Uterus (tissue), 4 donors: ENCODE results near the gene LARP1. TPM values are rescaled to one million over a fixed set of nuclear protein-coding genes. Genes with fewer than 3 reads are reported as not detected.

ENCODE experiments used
- DNase-seq, 2 donors: peaks; one replicate each; pipeline ENCODE4 v3.0.0-alpha.2; 2019 to 2020
- H3K27ac ChIP-seq, 2 donors: fragments of 200-600 bp; sonication (generic); 1 replicate in 1 of 2; 2 replicates in 1 of 2; pipeline ENCODE4 v1.5.1; 2016 to 2018
- H3K27me3 ChIP-seq, 2 donors: fragments of 200-600 bp; sonication (generic); one replicate each; pipeline ENCODE4 v1.5.1; 2018 to 2019; ENCODE audit warnings: control low read depth in 1 of 2
- H3K36me3 ChIP-seq, 2 donors: fragments of 200-600 bp; sonication (generic); one replicate each; pipeline ENCODE4 v1.5.1; 2019; ENCODE audit warnings: control low read depth in 1 of 2
- H3K4me1 ChIP-seq, 2 donors: fragments of 200-600 bp; sonication (generic); one replicate each; pipeline ENCODE4 v1.5.1; 2018 to 2019; ENCODE audit warnings: control low read depth in 1 of 2
- H3K4me3 ChIP-seq, 2 donors: fragments of 200-600 bp; sonication (generic); 1 replicate in 1 of 2; 2 replicates in 1 of 2; pipeline ENCODE4 v1.5.1; 2018 to 2019; ENCODE audit warnings: mild to moderate bottlenecking in 1 of 2
- H3K9me3 ChIP-seq, 2 donors: fragments of 200-600 bp; sonication (generic); one replicate each; pipeline ENCODE4 v1.5.1; 2019; ENCODE audit warnings: control low read depth in 1 of 2
- CTCF ChIP-seq, 4 experiments: fragments of 200-600 bp in 2 of 4; fragments of 450-650 bp in 2 of 4; sonication (generic) in 2 of 4; IDR thresholded peaks; one replicate each; pipeline ENCODE4 v1.5.1; 2016 to 2019; ENCODE audit warnings: antibody characterized with exemption in 4 of 4, mild to moderate bottlenecking in 2 of 4, moderate library complexity in 1 of 4
- POLR2A ChIP-seq, 2 donors: fragments of 450-650 bp; IDR thresholded peaks; one replicate each; pipeline ENCODE4 v1.6.1; 2016; ENCODE audit warnings: antibody characterized with exemption in 2 of 2, mild to moderate bottlenecking in 1 of 2, moderate library complexity in 1 of 2
- intact Hi-C: fragments of 100-400 bp; cut with DNase I; formaldehyde crosslinking; loops from one replicate; pipeline ENCODE4 v1.15.1; 2023; ENCODE audit warnings: low total_unique reads
- total RNA-seq, 4 donors: library from RNA; depleted of rRNA in 3 of 4; stranded (reverse); fragments of >200 nt in 3 of 4; gene quantifications; one replicate each; pipeline versions ENCODE4 v1.1.0 to v1.2.4, GENCODE V29; 2014 to 2023
- donor health status: DM: yes; HTN: yes; CAD: no.

The LARP1 gene
- total RNA-seq, 4 donors from 2014 or later: 33.3 to 202 (median 47.1) TPM

DNA sequence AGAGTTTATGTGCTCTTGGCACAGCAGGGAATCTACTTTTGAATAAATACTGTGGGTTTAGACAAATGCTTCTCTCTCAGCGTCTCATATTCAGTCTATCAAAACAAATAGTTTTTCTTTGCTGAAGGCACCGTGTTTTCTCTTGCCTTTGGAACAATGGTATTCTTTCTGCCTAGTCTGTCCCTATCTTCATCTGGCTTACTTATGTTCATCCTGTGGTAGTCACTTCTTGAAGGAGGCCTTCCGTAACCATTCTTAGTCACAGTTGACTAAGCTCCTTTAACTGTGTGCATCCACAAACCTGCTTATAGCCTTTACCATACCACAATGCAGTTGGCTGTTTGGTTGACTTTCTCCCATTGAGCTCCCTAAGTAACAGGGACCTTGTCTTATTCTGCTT is 45.9 kb downstream of the LARP1 start:
- no peak for DNase-seq
- Histone ChIP-seq H3K4me1 (no peaks in the 10 kb centered on the region), H3K27ac (no peak overlapping the region), H3K36me3 (no peaks in the 10 kb centered on the region), H3K27me3 (no peaks in the 10 kb centered on the region), H3K9me3 (no peaks in the 10 kb centered on the region), H3K4me3 (no peak overlapping the region)
- intact Hi-C loops: no loop called here
- TF ChIP-seq CTCF (IDR thresholded peaks at IDR 0.05): no peak
- no peak for TF ChIP-seq POLR2A (IDR thresholded peaks at IDR 0.05)

GRCh38 chr5:154802050-154802449 is 46.9 kb downstream of the LARP1 start:
- no peaks in the 10 kb centered on the region for H3K9me3 ChIP-seq
- DNase-seq: no peak
- no peak for TF ChIP-seq CTCF (IDR thresholded peaks at IDR 0.05)
- no peaks in the 10 kb centered on the region for H3K4me1 ChIP-seq
- H3K36me3 ChIP-seq: no peaks in the 10 kb centered on the region
- no peak overlapping the region for H3K4me3 ChIP-seq
- H3K27me3 ChIP-seq: no peaks in the 10 kb centered on the region
- H3K27ac ChIP-seq: no peak overlapping the region
- intact Hi-C loops: no loop called here

DNA sequence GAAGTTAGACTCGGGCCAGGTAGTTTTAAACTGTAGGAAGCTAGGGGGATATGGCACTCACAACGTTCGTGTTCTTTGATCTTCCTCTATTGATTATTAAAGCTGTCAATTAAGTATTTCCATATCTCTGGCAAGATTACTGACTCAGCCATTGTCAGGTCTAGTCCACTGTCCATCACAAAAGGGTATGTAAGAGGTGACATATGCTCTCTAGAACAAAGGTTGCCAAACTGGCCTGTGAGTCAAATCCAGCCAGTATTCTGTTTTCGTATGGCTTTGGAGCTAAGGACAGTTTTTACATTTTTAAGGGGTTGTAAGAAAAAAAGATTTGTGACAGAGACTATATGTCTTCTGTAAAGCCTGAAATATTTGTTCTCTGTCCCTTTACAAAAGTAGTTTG is 51.0 kb downstream of the LARP1 start:
- Histone ChIP-seq H3K4me1 (no peaks in the 10 kb centered on the region), H3K27me3 (no peaks in the 10 kb centered on the region), H3K4me3 (no peak overlapping the region), H3K9me3 (no peaks in the 10 kb centered on the region), H3K36me3 (no peaks in the 10 kb centered on the region), H3K27ac (no peak overlapping the region)
- TF ChIP-seq POLR2A (IDR thresholded peaks at IDR 0.05) (no peak), CTCF (IDR thresholded peaks at IDR 0.05) (no peak)
- DNase-seq: no peak
- intact Hi-C loops: no loop called here

- intact Hi-C loops: loop anchor here (5.0 kb wide), 1 partner anchor 164 kb away; no protein-coding TSS in a partner anchor
- Histone ChIP-seq H3K4me1 (no peaks in the 10 kb centered on the region), H3K4me3 (no peak overlapping the region), H3K27me3 (no peaks in the 10 kb centered on the region), H3K9me3 (no peaks in the 10 kb centered on the region), H3K27ac (no peak overlapping the region), H3K36me3 (no peaks in the 10 kb centered on the region)
- no peak for DNase-seq
- TF ChIP-seq POLR2A (IDR thresholded peaks at IDR 0.05): no peak
Measured at GRCh38 chr5:154811239-154811638, 56.1 kb downstream of the LARP1 start.

DNA sequence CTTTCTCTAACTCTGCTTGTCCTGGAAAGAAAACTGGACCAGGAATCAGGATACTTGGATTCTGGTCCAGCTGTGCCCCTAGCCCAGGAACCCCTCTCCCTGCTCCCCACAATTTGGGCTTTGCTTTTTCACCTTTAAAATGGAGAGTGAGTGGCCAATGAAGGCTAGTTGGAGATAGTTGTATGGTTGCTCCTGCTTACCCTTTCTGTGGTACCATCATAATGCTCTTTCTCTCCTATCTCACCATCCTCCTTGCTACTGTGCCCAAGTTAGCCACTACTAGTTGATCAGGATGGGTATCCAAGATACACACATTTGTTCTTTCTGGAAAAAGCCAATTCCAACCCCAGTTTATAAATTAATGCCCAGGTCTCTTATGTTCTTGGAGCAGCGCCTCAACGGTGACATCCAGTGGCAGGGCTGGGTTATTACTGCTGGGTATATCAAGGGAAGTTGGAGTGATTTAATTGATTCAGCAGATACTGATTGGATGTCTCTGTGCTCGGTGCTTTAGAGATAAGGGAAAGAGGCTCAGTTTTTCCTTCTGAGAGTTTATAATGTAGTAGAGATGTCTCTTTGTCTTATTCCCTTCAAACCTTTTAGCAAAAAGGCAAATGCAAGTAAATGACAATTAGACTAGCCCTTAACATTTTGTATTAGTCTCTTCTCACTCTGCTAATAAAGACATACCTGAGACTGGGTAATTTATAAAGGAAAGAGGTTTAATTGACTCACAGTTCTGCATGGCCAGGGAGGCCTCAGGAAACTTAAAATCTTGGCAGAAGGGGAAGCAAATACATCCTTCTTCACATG is 56.7 kb downstream of the LARP1 start:
- Histone ChIP-seq H3K9me3 (no peaks in the 10 kb centered on the region), H3K4me3 (no peak overlapping the region), H3K4me1 (no peaks in the 10 kb centered on the region), H3K27ac (no peak overlapping the region), H3K27me3 (no peaks in the 10 kb centered on the region), H3K36me3 (no peaks in the 10 kb centered on the region)
- no peak for TF ChIP-seq POLR2A (IDR thresholded peaks at IDR 0.05)
- TF ChIP-seq CTCF (IDR thresholded peaks at IDR 0.05): peak; percentile 70 to 84 (median 73)
- peak; percentile 50 to 54 for DNase-seq
- intact Hi-C loops: loop anchor here (5.0 kb wide), 1 partner anchor 165 kb away; no protein-coding TSS in a partner anchor
